Panc1 (cell line): ENCODE data around the gene TNFSF12. TPM values are rescaled to one million over a fixed set of nuclear protein-coding genes. Genes with fewer than 3 reads are reported as not detected.

Experiments used
- ATAC-seq: fragments of 200-7000 bp; cut with Tn5 transposase; 2 replicates; pipeline ENCODE4 v1.9.1; 2020; ENCODE audit warnings: mild to moderate bottlenecking, moderate library complexity
- BruUV-seq: library from RNA; stranded (reverse); fragments of 400-500 nt; replicated peaks from 2 replicates; lab custom pipeline; 2021; lab: Mats Ljungman, UMichigan
- CTCF ChIA-PET: fragments of 300-600 bp; sonication (Branson Sonifier 250); formaldehyde crosslinking; loops from one replicate; lab custom pipeline; 2022; ENCODE audit warnings: antibody characterized with exemption; lab: Charles Lee
- POLR2A ChIA-PET: fragments of 300-600 bp; sonication (Branson Sonifier 250); formaldehyde crosslinking; loops from one replicate; lab custom pipeline; 2022; ENCODE audit warnings: antibody characterized with exemption; lab: Charles Lee
- DNase-seq: peaks from one replicate; pipeline ENCODE4 v3.0.0-alpha.2; 2010; ENCODE audit warnings: low read depth, low spot score
- H3K27ac ChIP-seq: 2 replicates; pipeline ENCODE4 v1.5.1; 2011; ENCODE audit warnings: mild to moderate bottlenecking, low read length, inconsistent platforms
- H3K27me3 ChIP-seq: fragments of 200-500 bp; sonication (Bioruptor generic); 2 replicates; pipeline ENCODE4 v1.6.0; 2014; ENCODE audit warnings: low read length, inconsistent platforms; ENCODE audit not compliant: control insufficient read depth, insufficient read depth
- H3K36me3 ChIP-seq: fragments of 200-500 bp; sonication (Bioruptor generic); 2 replicates; pipeline ENCODE4 v1.5.1; 2014; ENCODE audit warnings: inconsistent platforms, mild to moderate bottlenecking, low read length, moderate library complexity; ENCODE audit not compliant: control insufficient read depth, insufficient read depth
- H3K4me1 ChIP-seq: 2 replicates; pipeline ENCODE4 v1.5.1; 2011; ENCODE audit warnings: inconsistent platforms, mild to moderate bottlenecking, low read length, moderate library complexity; ENCODE audit not compliant: control insufficient read depth, insufficient read depth
- H3K4me3 ChIP-seq, 2 experiments: 2 replicates each; pipeline ENCODE4 v1.5.1; 2011 to 2012; ENCODE audit warnings: low read depth in 2 of 2, low read length in 2 of 2, mild to moderate bottlenecking in 2 of 2, inconsistent platforms in 1 of 2, moderate library complexity in 1 of 2
- H3K9me3 ChIP-seq: fragments of 200-500 bp; sonication (Bioruptor generic); 2 replicates; pipeline ENCODE4 v1.5.1; 2014; ENCODE audit warnings: low read depth, mild to moderate bottlenecking, inconsistent platforms, low read length, moderate library complexity; ENCODE audit not compliant: control insufficient read depth, insufficient read depth
- POLR2AphosphoS5 ChIP-seq: IDR thresholded peaks from 2 replicates; pipeline ENCODE4 v1.6.1; 2012; ENCODE audit warnings: mild to moderate bottlenecking, low read depth, low read length, moderate library complexity
- SIN3A ChIP-seq: IDR thresholded peaks from 2 replicates; pipeline ENCODE4 v1.6.1; 2012; ENCODE audit warnings: low read depth, mild to moderate bottlenecking, low read length, moderate library complexity, borderline replicate concordance; ENCODE audit not compliant: insufficient read depth
- TCF7L2 ChIP-seq: IDR thresholded peaks from 2 replicates; pipeline ENCODE4 v1.6.1; 2011; ENCODE audit warnings: mild to moderate bottlenecking, low read depth, low read length, inconsistent platforms
- in situ Hi-C: cut with HindIII; loops from 2 replicates; pipeline ENCODE4 v1.10.0; 2016; ENCODE audit warnings: low sequenced_read_pairs, low pct_unique_long_range_greater_than_20kb
- intact Hi-C: fragments of 100-400 bp; cut with micrococcal nuclease; formaldehyde crosslinking; loops from one replicate; pipeline ENCODE4 v1.10.0; 2022; ENCODE audit not compliant: unreplicated experiment
- total RNA-seq: library from RNA; stranded (reverse); gene quantifications from one replicate; pipeline ENCODE4 v1.2.1, GENCODE V29; 2021; ENCODE audit not compliant: unreplicated experiment
- TF ChIP-seq, protein P1 (sequence below): fragments of 450-650 bp; IDR thresholded peaks from 2 replicates; pipeline ENCODE4 v1.5.1; 2017; ENCODE audit warnings: mild to moderate bottlenecking
- TF ChIP-seq, protein P2 (sequence below), 2 experiments: IDR thresholded peaks; 2 replicates each; pipeline ENCODE4 v1.6.1; 2011 to 2012; ENCODE audit warnings: low read depth in 2 of 2, control low read depth in 1 of 2, low read length in 1 of 2, mild to moderate bottlenecking in 1 of 2, moderate library complexity in 1 of 2; ENCODE audit not compliant: insufficient read depth in 1 of 2

The TNFSF12 gene
- total RNA-seq, 1 experiment from 2014 or later = 12.6 TPM

DNA sequence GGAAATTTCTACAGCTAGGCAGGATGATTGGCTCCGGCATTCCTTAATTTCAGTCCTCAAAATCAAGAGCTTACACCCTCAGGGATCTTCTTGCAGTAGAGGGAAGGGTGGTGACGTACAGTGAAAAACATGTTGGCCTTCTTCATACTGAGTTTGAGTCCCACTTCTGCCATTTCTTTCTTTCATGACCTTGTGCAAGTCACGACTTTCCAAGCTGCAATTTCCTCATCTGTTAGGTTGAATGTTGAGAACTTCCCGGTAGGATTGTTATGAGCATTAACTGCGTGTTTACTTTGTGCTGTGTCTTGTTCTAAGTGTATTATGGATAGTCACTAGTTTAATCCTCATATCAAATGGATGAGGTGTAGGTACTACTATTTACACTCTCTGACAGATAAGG lies 20.7 kb downstream of the TNFSF12 start:
- Histone ChIP-seq H3K4me3 (no peak overlapping the region), H3K36me3 (peaks cover 10% of the 10 kb centered on the region), H3K27ac (no peak overlapping the region), H3K27me3 (no peaks in the 10 kb centered on the region), H3K9me3 (no peaks in the 10 kb centered on the region), H3K4me1 (peaks cover 6% of the 10 kb centered on the region)
- DNase-seq (no peak), ATAC-seq (no peak)
- no TSS peak for BruUV-seq
- TF ChIP-seq, protein P1, sequence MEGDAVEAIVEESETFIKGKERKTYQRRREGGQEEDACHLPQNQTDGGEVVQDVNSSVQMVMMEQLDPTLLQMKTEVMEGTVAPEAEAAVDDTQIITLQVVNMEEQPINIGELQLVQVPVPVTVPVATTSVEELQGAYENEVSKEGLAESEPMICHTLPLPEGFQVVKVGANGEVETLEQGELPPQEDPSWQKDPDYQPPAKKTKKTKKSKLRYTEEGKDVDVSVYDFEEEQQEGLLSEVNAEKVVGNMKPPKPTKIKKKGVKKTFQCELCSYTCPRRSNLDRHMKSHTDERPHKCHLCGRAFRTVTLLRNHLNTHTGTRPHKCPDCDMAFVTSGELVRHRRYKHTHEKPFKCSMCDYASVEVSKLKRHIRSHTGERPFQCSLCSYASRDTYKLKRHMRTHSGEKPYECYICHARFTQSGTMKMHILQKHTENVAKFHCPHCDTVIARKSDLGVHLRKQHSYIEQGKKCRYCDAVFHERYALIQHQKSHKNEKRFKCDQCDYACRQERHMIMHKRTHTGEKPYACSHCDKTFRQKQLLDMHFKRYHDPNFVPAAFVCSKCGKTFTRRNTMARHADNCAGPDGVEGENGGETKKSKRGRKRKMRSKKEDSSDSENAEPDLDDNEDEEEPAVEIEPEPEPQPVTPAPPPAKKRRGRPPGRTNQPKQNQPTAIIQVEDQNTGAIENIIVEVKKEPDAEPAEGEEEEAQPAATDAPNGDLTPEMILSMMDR = no peak
- TF ChIP-seq TCF7L2 (no peak), POLR2AphosphoS5 (no peak), SIN3A (no peak)
- TF ChIP-seq, protein P2, sequence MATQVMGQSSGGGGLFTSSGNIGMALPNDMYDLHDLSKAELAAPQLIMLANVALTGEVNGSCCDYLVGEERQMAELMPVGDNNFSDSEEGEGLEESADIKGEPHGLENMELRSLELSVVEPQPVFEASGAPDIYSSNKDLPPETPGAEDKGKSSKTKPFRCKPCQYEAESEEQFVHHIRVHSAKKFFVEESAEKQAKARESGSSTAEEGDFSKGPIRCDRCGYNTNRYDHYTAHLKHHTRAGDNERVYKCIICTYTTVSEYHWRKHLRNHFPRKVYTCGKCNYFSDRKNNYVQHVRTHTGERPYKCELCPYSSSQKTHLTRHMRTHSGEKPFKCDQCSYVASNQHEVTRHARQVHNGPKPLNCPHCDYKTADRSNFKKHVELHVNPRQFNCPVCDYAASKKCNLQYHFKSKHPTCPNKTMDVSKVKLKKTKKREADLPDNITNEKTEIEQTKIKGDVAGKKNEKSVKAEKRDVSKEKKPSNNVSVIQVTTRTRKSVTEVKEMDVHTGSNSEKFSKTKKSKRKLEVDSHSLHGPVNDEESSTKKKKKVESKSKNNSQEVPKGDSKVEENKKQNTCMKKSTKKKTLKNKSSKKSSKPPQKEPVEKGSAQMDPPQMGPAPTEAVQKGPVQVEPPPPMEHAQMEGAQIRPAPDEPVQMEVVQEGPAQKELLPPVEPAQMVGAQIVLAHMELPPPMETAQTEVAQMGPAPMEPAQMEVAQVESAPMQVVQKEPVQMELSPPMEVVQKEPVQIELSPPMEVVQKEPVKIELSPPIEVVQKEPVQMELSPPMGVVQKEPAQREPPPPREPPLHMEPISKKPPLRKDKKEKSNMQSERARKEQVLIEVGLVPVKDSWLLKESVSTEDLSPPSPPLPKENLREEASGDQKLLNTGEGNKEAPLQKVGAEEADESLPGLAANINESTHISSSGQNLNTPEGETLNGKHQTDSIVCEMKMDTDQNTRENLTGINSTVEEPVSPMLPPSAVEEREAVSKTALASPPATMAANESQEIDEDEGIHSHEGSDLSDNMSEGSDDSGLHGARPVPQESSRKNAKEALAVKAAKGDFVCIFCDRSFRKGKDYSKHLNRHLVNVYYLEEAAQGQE (IDR thresholded peaks at IDR 0.05; ENCODE audit: insufficient read depth in 1 of 2, low read depth in 2 of 2, low read length in 1 of 2) = no peak
- in situ Hi-C loops (no loop called here), intact Hi-C loops (no loop called here)
- CTCF ChIA-PET = no interaction called here
- POLR2A ChIA-PET = no interaction called here

DNA sequence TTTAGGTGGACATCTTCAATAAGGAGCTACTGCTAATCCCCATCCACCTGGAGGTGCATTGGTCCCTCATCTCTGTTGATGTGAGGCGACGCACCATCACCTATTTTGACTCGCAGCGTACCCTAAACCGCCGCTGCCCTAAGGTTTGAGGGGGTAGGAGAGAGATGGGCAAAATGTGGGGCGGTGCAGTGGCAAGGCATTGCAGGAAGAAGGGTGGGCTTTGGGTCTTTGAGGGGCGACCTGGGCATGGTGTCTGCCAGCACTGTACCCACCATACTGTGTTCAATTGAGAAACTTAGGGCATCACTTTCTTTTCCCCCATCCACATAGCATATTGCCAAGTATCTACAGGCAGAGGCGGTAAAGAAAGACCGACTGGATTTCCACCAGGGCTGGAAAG lies 21.5 kb downstream of the TNFSF12 start:
- Histone ChIP-seq H3K27me3 (no peaks in the 10 kb centered on the region), H3K36me3 (peaks cover 18% of the 10 kb centered on the region), H3K9me3 (no peaks in the 10 kb centered on the region), H3K4me1 (peaks cover 10% of the 10 kb centered on the region), H3K27ac (0 out of 2 replicates have a peak overlapping the region, but pooled peaks have one; percentile 12), H3K4me3 (no peak overlapping the region)
- no TSS peak for BruUV-seq
- in situ Hi-C loops = no loop called here
- POLR2A ChIA-PET = no interaction called here
- DNase-seq (no peak), ATAC-seq (no peak)
- no peak for TF ChIP-seq SIN3A
- no peak for TF ChIP-seq TCF7L2
- no peak for TF ChIP-seq POLR2AphosphoS5
- TF ChIP-seq, protein P2 (IDR thresholded peaks at IDR 0.05; ENCODE audit: insufficient read depth in 1 of 2, low read depth in 2 of 2, low read length in 1 of 2) = no peak
- TF ChIP-seq, protein P1 = no peak
- CTCF ChIA-PET = no interaction called here
- intact Hi-C loops = no loop called here
